Measurements from ENCODE around the gene HIF1AN. TPM values are rescaled to one million over a fixed set of nuclear protein-coding genes. Genes with fewer than 3 reads are reported as not detected.

HIF1AN gene
- total RNA-seq, 1 experiment from 2014 or later: 58.7 TPM

DNA sequence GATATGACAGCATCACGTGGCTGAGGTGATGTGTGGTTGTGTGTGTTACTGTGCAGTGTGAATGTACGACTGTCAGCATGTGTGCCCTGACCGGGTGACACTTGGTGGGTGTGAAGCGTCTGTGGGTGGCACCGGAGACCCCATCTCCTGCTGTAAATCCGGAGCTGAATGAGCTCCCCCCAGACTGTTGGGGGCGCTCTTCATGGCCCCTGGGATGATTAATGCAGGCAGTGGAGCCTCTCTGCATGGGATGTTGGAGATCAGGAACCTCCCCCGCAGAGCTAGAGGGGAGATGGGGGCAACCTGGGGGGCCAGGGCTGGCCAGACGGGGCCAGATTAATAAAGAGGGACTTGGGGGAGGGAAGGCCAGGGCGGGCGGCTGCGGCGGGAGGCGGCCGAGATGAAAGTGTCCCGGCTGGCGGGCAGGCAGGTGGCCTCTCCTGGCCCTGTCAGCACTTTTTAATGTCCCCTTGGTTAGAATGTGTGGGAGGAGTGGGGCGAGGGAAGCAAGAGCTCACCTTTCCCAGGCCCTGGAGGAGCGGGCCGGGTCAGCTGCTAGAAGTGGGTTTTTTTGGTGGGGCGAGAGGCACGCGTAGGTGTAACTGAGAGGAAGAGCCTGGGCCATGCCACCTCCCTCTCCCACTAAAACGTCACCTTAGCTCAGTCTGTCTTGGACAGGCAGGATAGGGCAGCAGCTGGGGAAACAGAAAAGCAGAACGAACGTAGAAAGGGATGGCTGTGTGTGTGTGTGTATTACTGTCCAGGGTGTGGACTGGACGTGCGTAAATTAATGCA lies 34.1 kb downstream of the HIF1AN start:
- TF ChIP-seq, protein P1, sequence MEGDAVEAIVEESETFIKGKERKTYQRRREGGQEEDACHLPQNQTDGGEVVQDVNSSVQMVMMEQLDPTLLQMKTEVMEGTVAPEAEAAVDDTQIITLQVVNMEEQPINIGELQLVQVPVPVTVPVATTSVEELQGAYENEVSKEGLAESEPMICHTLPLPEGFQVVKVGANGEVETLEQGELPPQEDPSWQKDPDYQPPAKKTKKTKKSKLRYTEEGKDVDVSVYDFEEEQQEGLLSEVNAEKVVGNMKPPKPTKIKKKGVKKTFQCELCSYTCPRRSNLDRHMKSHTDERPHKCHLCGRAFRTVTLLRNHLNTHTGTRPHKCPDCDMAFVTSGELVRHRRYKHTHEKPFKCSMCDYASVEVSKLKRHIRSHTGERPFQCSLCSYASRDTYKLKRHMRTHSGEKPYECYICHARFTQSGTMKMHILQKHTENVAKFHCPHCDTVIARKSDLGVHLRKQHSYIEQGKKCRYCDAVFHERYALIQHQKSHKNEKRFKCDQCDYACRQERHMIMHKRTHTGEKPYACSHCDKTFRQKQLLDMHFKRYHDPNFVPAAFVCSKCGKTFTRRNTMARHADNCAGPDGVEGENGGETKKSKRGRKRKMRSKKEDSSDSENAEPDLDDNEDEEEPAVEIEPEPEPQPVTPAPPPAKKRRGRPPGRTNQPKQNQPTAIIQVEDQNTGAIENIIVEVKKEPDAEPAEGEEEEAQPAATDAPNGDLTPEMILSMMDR (conservative IDR thresholded peaks at IDR 0.05): peak; percentile 75
- Histone ChIP-seq H3K4me2 (ENCODE audit: insufficient read depth, insufficient read length, low read length) (peak overlapping the region; percentile 28), H3K79me2 (ENCODE audit: insufficient read depth, low read length) (no peaks in the 10 kb centered on the region), H2BK20ac (ENCODE audit: low read depth, low read length, poor library complexity, severe bottlenecking) (no peak overlapping the region), H3K9ac (ENCODE audit: extremely low read depth, insufficient read length, low read length) (no peak overlapping the region), H3K18ac (ENCODE audit: insufficient read length, low read depth, low read length) (no peak overlapping the region), H3K4me1 (ENCODE audit: insufficient read depth, low read length) (no peaks in the 10 kb centered on the region; the same call in 1 of the 2 replicates), H2BK120ac (ENCODE audit: low read depth, low read length, poor library complexity, severe bottlenecking) (no peak overlapping the region), H3K14ac (ENCODE audit: insufficient read depth, low read length) (no peak overlapping the region; the same call in 1 of the 2 replicates), H3K27me3 (ENCODE audit: insufficient read depth, low read length) (no peaks in the 10 kb centered on the region; the same call in 1 of the 2 replicates), H3T11ph (ENCODE audit: low read length) (no peak overlapping the region), H3K4ac (ENCODE audit: low read depth, low read length) (no peak overlapping the region), H3K23ac (ENCODE audit: insufficient read length, low read depth, low read length) (no peak overlapping the region), H3K79me1 (ENCODE audit: insufficient read depth, low read depth, low read length, poor library complexity, severe bottlenecking) (no peaks in the 10 kb centered on the region), H3K23me2 (ENCODE audit: insufficient read length, low read depth, low read length, poor library complexity, severe bottlenecking) (no peaks in the 10 kb centered on the region), H3K27ac (ENCODE audit: insufficient read length, low read depth, low read length) (no peak overlapping the region), H2BK12ac (ENCODE audit: insufficient read length, low read depth, low read length) (no peak overlapping the region), H2BK15ac (ENCODE audit: low read depth, low read length) (no peak overlapping the region), H4K8ac (replicated peaks; ENCODE audit: insufficient read length, low read depth, low read length) (no peak overlapping the region), H4K20me1 (ENCODE audit: control insufficient read depth, insufficient read depth, insufficient read length) (no peaks in the 10 kb centered on the region), H2BK5ac (ENCODE audit: insufficient read length, low read length) (no peak overlapping the region), H4K5ac (ENCODE audit: insufficient read length, low read depth, low read length) (no peak overlapping the region), H2AFZ (ENCODE audit: low read length) (no peak overlapping the region), H4K91ac (ENCODE audit: insufficient read length, low read depth, low read length) (no peak overlapping the region), H3K56ac (ENCODE audit: insufficient read length, low read depth, low read length) (no peak overlapping the region), H2AK5ac (ENCODE audit: insufficient read length, low read length) (no peak overlapping the region), H3K9me3 (ENCODE audit: control insufficient read depth, low read depth, low read length) (no peaks in the 10 kb centered on the region)
- Mint-ChIP-seq H3K9me3 (no peaks in the 10 kb centered on the region), H3K4me1 (peaks cover 0 to 2% of the 10 kb centered on the region in 2 experiments; a peak in 1 of 4 replicates), H3K27me3 (ENCODE audit: low read depth) (peaks cover 21% of the 10 kb centered on the region), H3K36me3 (ENCODE audit: insufficient read depth in 1 of 3, low read depth in 3 of 3) (no peaks in the 10 kb centered on the region), H3K27ac (no peak overlapping the region), H3K4me3 (no peak overlapping the region)
- no CpG with 5 or more reads among the region's 28 CpGs for WGBS (ENCODE audit: extremely low coverage, insufficient read length, low lambda C conversion rate)
- peak; percentile 67 for DNase-seq

Measured in H9 (cell line).